ENCODE data around the gene KDM3A.

KDM3A gene

GRCh38 chr2:86510436-86510933 lies 69.3 kb downstream of the KDM3A start:
- Histone ChIP-seq H3K27ac (ENCODE audit: low read depth, low read length) (no peak overlapping the region), H3K18ac (ENCODE audit: low read length) (no peak overlapping the region), H3K79me2 (ENCODE audit: control insufficient read depth, insufficient read depth, low read length, poor library complexity) (no peaks in the 10 kb centered on the region), H3K27me3 (ENCODE audit: insufficient read depth, low read length) (no peaks in the 10 kb centered on the region), H3K4ac (ENCODE audit: low read depth, low read length) (no peak overlapping the region), H3K23ac (ENCODE audit: low read length) (no peak overlapping the region), H4K12ac (ENCODE audit: low read depth, low read length) (no peak overlapping the region), H3K79me1 (ENCODE audit: low read length) (no peaks in the 10 kb centered on the region), H3K4me3 (ENCODE audit: low read depth, low read length) (no peak overlapping the region), H2AK5ac (ENCODE audit: low read length) (no peak overlapping the region), H3K14ac (ENCODE audit: low read length) (no peak overlapping the region), H3K36me3 (ENCODE audit: control insufficient read depth in 1 of 2, insufficient read depth in 2 of 2, low read length in 2 of 2) (peaks cover 5 to 18% of the 10 kb centered on the region in 2 experiments), H2AFZ (ENCODE audit: insufficient read depth, low read length, poor library complexity) (no peak overlapping the region), H3K9ac (ENCODE audit: low read length) (no peak overlapping the region), H4K8ac (ENCODE audit: low read depth, low read length) (no peak overlapping the region), H3K4me2 (ENCODE audit: low read length) (no peak overlapping the region), H2BK12ac (ENCODE audit: low read length) (no peak overlapping the region), H3K4me1 (ENCODE audit: control insufficient read depth in 1 of 2, insufficient read depth in 2 of 2, low read length in 2 of 2) (no peaks in the 10 kb centered on the region), H3K9me3 (ENCODE audit: insufficient read depth, low read depth, low read length) (peaks cover 2% of the 10 kb centered on the region), H2BK120ac (ENCODE audit: insufficient read depth, low read length, poor library complexity) (no peak overlapping the region), H2BK5ac (ENCODE audit: low read depth, low read length, poor library complexity) (no peak overlapping the region), H4K91ac (ENCODE audit: low read depth, low read length) (no peak overlapping the region)
- no peak for DNase-seq
- WGBS (ENCODE audit: extremely low coverage, insufficient coverage, insufficient read length), result no CpG with 5 or more reads among the region's 4 CpGs

- Histone ChIP-seq H3K4me1 (ENCODE audit: control insufficient read depth in 1 of 2, insufficient read depth in 2 of 2, low read length in 2 of 2) (no peaks in the 10 kb centered on the region), H3K4me2 (ENCODE audit: low read length) (no peak overlapping the region), H3K4me3 (ENCODE audit: low read depth, low read length) (no peak overlapping the region), H3K79me2 (ENCODE audit: control insufficient read depth, insufficient read depth, low read length, poor library complexity) (no peaks in the 10 kb centered on the region), H2BK120ac (ENCODE audit: insufficient read depth, low read length, poor library complexity) (no peak overlapping the region), H3K27ac (ENCODE audit: low read depth, low read length) (no peak overlapping the region), H3K9ac (ENCODE audit: low read length) (no peak overlapping the region), H3K27me3 (ENCODE audit: insufficient read depth, low read length) (no peaks in the 10 kb centered on the region), H2BK12ac (ENCODE audit: low read length) (no peak overlapping the region), H3K4ac (ENCODE audit: low read depth, low read length) (no peak overlapping the region), H3K9me3 (ENCODE audit: insufficient read depth, low read depth, low read length) (no peaks in the 10 kb centered on the region), H4K12ac (ENCODE audit: low read depth, low read length) (no peak overlapping the region), H4K91ac (ENCODE audit: low read depth, low read length) (no peak overlapping the region), H3K23ac (ENCODE audit: low read length) (no peak overlapping the region), H3K79me1 (ENCODE audit: low read length) (no peaks in the 10 kb centered on the region), H3K18ac (ENCODE audit: low read length) (no peak overlapping the region), H2AK5ac (ENCODE audit: low read length) (no peak overlapping the region), H2AFZ (ENCODE audit: insufficient read depth, low read length, poor library complexity) (no peak overlapping the region), H3K36me3 (ENCODE audit: control insufficient read depth in 1 of 2, insufficient read depth in 2 of 2, low read length in 2 of 2) (peaks cover 5 to 14% of the 10 kb centered on the region in 2 experiments), H2BK5ac (ENCODE audit: low read depth, low read length, poor library complexity) (no peak overlapping the region), H3K14ac (ENCODE audit: low read length) (no peak overlapping the region), H4K8ac (ENCODE audit: low read depth, low read length) (no peak overlapping the region)
- DNase-seq, result no peak
- WGBS (ENCODE audit: extremely low coverage, insufficient coverage, insufficient read length), result no CpG with 5 or more reads among the region's 4 CpGs
Measured at GRCh38 chr2:86512034-86512433, 70.9 kb downstream of the KDM3A start.

- Histone ChIP-seq H3K79me1 (ENCODE audit: low read length) (no peaks in the 10 kb centered on the region), H3K23ac (ENCODE audit: low read length) (no peak overlapping the region), H3K9me3 (ENCODE audit: insufficient read depth, low read depth, low read length) (no peaks in the 10 kb centered on the region), H3K27ac (ENCODE audit: low read depth, low read length) (no peak overlapping the region), H3K18ac (ENCODE audit: low read length) (no peak overlapping the region), H3K14ac (ENCODE audit: low read length) (no peak overlapping the region), H3K4me3 (ENCODE audit: low read depth, low read length) (no peak overlapping the region), H3K4ac (ENCODE audit: low read depth, low read length) (no peak overlapping the region), H2BK5ac (ENCODE audit: low read depth, low read length, poor library complexity) (no peak overlapping the region), H4K8ac (ENCODE audit: low read depth, low read length) (no peak overlapping the region), H3K36me3 (ENCODE audit: control insufficient read depth in 1 of 2, insufficient read depth in 2 of 2, low read length in 2 of 2) (peaks cover 5 to 14% of the 10 kb centered on the region in 2 experiments), H2BK12ac (ENCODE audit: low read length) (no peak overlapping the region), H3K27me3 (ENCODE audit: insufficient read depth, low read length) (no peaks in the 10 kb centered on the region), H4K91ac (ENCODE audit: low read depth, low read length) (no peak overlapping the region), H2AFZ (ENCODE audit: insufficient read depth, low read length, poor library complexity) (no peak overlapping the region), H3K79me2 (ENCODE audit: control insufficient read depth, insufficient read depth, low read length, poor library complexity) (no peaks in the 10 kb centered on the region), H2BK120ac (ENCODE audit: insufficient read depth, low read length, poor library complexity) (no peak overlapping the region), H2AK5ac (ENCODE audit: low read length) (no peak overlapping the region), H3K4me2 (ENCODE audit: low read length) (no peak overlapping the region), H3K9ac (ENCODE audit: low read length) (no peak overlapping the region), H3K4me1 (ENCODE audit: control insufficient read depth in 1 of 2, insufficient read depth in 2 of 2, low read length in 2 of 2) (no peaks in the 10 kb centered on the region), H4K12ac (ENCODE audit: low read depth, low read length) (no peak overlapping the region)
- DNase-seq, result no peak
- no CpG with 5 or more reads among the region's 2 CpGs for whole genome bisulfite sequencing (ENCODE audit: extremely low coverage, insufficient coverage, insufficient read length)
Measured at GRCh38 chr2:86512892-86513291, 71.7 kb downstream of the KDM3A start.

DNA sequence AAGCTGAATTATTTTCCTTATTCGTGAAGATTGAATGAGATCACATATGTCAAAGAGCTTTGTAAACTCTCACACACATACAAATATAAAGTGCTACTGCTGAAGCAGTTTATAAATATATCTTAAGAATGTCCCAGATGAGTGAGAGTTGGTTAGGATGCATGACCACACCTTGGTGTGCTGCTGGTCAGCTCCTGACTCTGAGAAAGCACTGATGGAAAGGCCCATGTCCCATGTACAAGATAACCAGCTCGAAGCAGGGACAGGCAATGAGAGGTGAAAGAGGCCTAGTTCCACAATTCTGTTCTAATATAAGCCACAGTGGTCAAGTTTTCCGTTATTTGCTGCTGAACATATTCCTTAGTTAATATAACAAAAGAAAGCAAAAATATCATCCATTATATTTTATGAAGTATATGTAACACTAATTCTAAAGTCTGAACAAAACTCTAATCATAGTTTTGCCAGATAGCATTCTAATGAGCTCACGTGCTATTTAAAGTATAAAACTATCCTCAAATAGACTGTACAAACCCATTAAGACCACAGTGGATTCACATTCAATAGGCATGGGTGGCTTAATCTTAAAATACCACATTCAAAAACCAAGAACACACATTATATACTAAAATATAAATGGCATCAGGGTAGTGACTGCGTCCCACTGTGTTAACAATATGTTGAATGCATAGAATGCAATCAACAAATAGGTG lies 72.9 kb downstream of the KDM3A start:
- Histone ChIP-seq H3K4ac (ENCODE audit: low read depth, low read length) (no peak overlapping the region), H3K9me3 (ENCODE audit: insufficient read depth, low read depth, low read length) (no peaks in the 10 kb centered on the region), H3K36me3 (ENCODE audit: control insufficient read depth in 1 of 2, insufficient read depth in 2 of 2, low read length in 2 of 2) (peaks cover 0 to 6% of the 10 kb centered on the region in 2 experiments), H3K4me1 (ENCODE audit: control insufficient read depth in 1 of 2, insufficient read depth in 2 of 2, low read length in 2 of 2) (no peaks in the 10 kb centered on the region), H3K14ac (ENCODE audit: low read length) (no peak overlapping the region), H3K4me2 (ENCODE audit: low read length) (no peak overlapping the region), H3K9ac (ENCODE audit: low read length) (no peak overlapping the region), H3K23ac (ENCODE audit: low read length) (no peak overlapping the region), H2AFZ (ENCODE audit: insufficient read depth, low read length, poor library complexity) (no peak overlapping the region), H3K4me3 (ENCODE audit: low read depth, low read length) (no peak overlapping the region), H2BK120ac (ENCODE audit: insufficient read depth, low read length, poor library complexity) (no peak overlapping the region), H4K91ac (ENCODE audit: low read depth, low read length) (no peak overlapping the region), H3K27ac (ENCODE audit: low read depth, low read length) (no peak overlapping the region), H4K12ac (ENCODE audit: low read depth, low read length) (no peak overlapping the region), H2BK12ac (ENCODE audit: low read length) (no peak overlapping the region), H3K27me3 (ENCODE audit: insufficient read depth, low read length) (no peaks in the 10 kb centered on the region), H2AK5ac (ENCODE audit: low read length) (no peak overlapping the region), H3K79me1 (ENCODE audit: low read length) (no peaks in the 10 kb centered on the region), H2BK5ac (ENCODE audit: low read depth, low read length, poor library complexity) (no peak overlapping the region), H4K8ac (ENCODE audit: low read depth, low read length) (no peak overlapping the region), H3K18ac (ENCODE audit: low read length) (no peak overlapping the region), H3K79me2 (ENCODE audit: control insufficient read depth, insufficient read depth, low read length, poor library complexity) (no peaks in the 10 kb centered on the region)
- no peak for DNase-seq
- no CpG with 5 or more reads among the region's 5 CpGs for WGBS (ENCODE audit: extremely low coverage, insufficient coverage, insufficient read length)
